SK-N-SH (cell line): Measurements from ENCODE around the gene CENPV. TPM values are rescaled to one million over a fixed set of nuclear protein-coding genes. Genes with fewer than 3 reads are reported as not detected.

Experiments
- CTCF ChIA-PET: fragments of 300-600, 350-600 bp; formaldehyde crosslinking; extraction: SDS; loops from one replicate; lab custom pipeline; 2021; lab: Yijun Ruan, JAX
- POLR2A ChIA-PET: fragments of 350-600 bp; sonication (Branson Sonifier 250); formaldehyde crosslinking; extraction: SDS; loops from one replicate; lab custom pipeline; 2020; ENCODE audit warnings: antibody characterized with exemption, inconsistent platforms; lab: Yijun Ruan, JAX
- DNase-seq: peaks from one replicate; pipeline ENCODE4 v3.0.0; 2012
- H2AFZ ChIP-seq: fragments of 200-600 bp; sonication (generic); 2 replicates; pipeline ENCODE4 v1.8.1; 2016; ENCODE audit warnings: antibody characterized with exemption, mild to moderate bottlenecking, low read depth
- H3F3A ChIP-seq: fragments of 200-600 bp; sonication (generic); replicated peaks from 2 replicates; pipeline ENCODE3; 2016; ENCODE audit warnings: antibody characterized with exemption, mild to moderate bottlenecking; ENCODE audit not compliant: insufficient read depth
- H3K27ac ChIP-seq, 2 experiments: fragments of 200-500 bp in 1 of 2; fragments of 200-600 bp in 1 of 2; sonication (Bioruptor generic) in 1 of 2; sonication (generic), shearing (Covaris generic) in 1 of 2; 2 replicates each; pipeline versions ENCODE4 v1.5.1 to v1.6.1; 2014 to 2016; ENCODE audit warnings: low read depth in 2 of 2, inconsistent platforms in 1 of 2, low read length in 1 of 2, mild to moderate bottlenecking in 1 of 2, mixed read lengths in 1 of 2
- H3K27me3 ChIP-seq: fragments of 200-600 bp; sonication (generic), shearing (Covaris generic); 2 replicates; pipeline ENCODE4 v1.6.1; 2016; ENCODE audit warnings: mixed run types; ENCODE audit not compliant: insufficient read depth
- H3K36me3 ChIP-seq, 2 experiments: fragments of 200-500 bp in 1 of 2; fragments of 200-600 bp in 1 of 2; sonication (Bioruptor generic) in 1 of 2; sonication (generic) in 1 of 2; replicated peaks in 1 of 2; 2 replicates each; pipeline versions ENCODE3 to v1.5.1; 2014 to 2016; ENCODE audit warnings: low read length in 1 of 2, mild to moderate bottlenecking in 1 of 2; ENCODE audit not compliant: insufficient read depth in 2 of 2, control insufficient read depth in 1 of 2
- H3K4me1 ChIP-seq, 2 experiments: fragments of 200-500 bp in 1 of 2; fragments of 200-600 bp in 1 of 2; sonication (Bioruptor generic) in 1 of 2; sonication (generic), shearing (Covaris generic) in 1 of 2; 2 replicates each; pipeline versions ENCODE4 v1.5.1 to v1.6.1; 2014 to 2016; ENCODE audit warnings: low read depth in 1 of 2, low read length in 1 of 2, mixed run types in 1 of 2; ENCODE audit not compliant: insufficient read depth in 2 of 2, control insufficient read depth in 1 of 2
- H3K4me2 ChIP-seq: fragments of 200-600 bp; sonication (generic), shearing (Covaris generic); 2 replicates; pipeline ENCODE4 v1.6.1; 2017; ENCODE audit warnings: mixed run types
- H3K4me3 ChIP-seq, 2 experiments: fragments of 200-500 bp in 1 of 2; fragments of 200-600 bp in 1 of 2; sonication (Bioruptor generic) in 1 of 2; sonication (generic), shearing (Covaris generic) in 1 of 2; 2 replicates each; pipeline versions ENCODE4 v1.5.1 to v1.8.1; 2014 to 2016; ENCODE audit warnings: low read depth in 2 of 2, inconsistent platforms in 1 of 2, low read length in 1 of 2, mild to moderate bottlenecking in 1 of 2, mixed read lengths in 1 of 2, moderate library complexity in 1 of 2
- H3K79me2 ChIP-seq: fragments of 200-600 bp; sonication (generic); 2 replicates; pipeline ENCODE4 v1.8.1; 2017; ENCODE audit warnings: mild to moderate bottlenecking; ENCODE audit not compliant: insufficient read depth
- H3K9ac ChIP-seq: fragments of 200-600 bp; sonication (generic); 2 replicates; pipeline ENCODE4 v1.6.1; 2017; ENCODE audit warnings: mixed run types
- H3K9me2 ChIP-seq: fragments of 200-600 bp; sonication (generic); 2 replicates; pipeline ENCODE4 v1.6.1; 2017; ENCODE audit warnings: mixed run types
- H3K9me3 ChIP-seq: fragments of 200-600 bp; sonication (generic); 2 replicates; pipeline ENCODE4 v1.6.1; 2017; ENCODE audit warnings: mixed run types, mild to moderate bottlenecking, moderate library complexity
- H4K20me1 ChIP-seq: fragments of 200-600 bp; sonication (generic); 2 replicates; pipeline ENCODE4 v1.6.1; 2017; ENCODE audit warnings: mild to moderate bottlenecking, mixed run types; ENCODE audit not compliant: insufficient read depth
- CTCF ChIP-seq: fragments of 200-600 bp; sonication (generic); IDR thresholded peaks from 2 replicates; pipeline ENCODE4 v1.6.1; 2017; ENCODE audit warnings: antibody characterized with exemption, mild to moderate bottlenecking, moderate library complexity
- ELF1 ChIP-seq: IDR thresholded peaks from 2 replicates; pipeline ENCODE4 v1.4.0; 2012
- EP300 ChIP-seq, 2 experiments: IDR thresholded peaks; 2 replicates each; pipeline versions ENCODE4 v1.4.0 to v1.6.1; 2012; ENCODE audit warnings: borderline replicate concordance in 1 of 2, low read depth in 1 of 2, low read length in 1 of 2
- FOXJ3 ChIP-seq: sonication (generic); formaldehyde crosslinking; IDR thresholded peaks from 2 replicates; pipeline ENCODE4 v1.5.1; 2020; ENCODE audit warnings: mild to moderate bottlenecking, missing genetic modification reagents
- GABPA ChIP-seq: IDR thresholded peaks from 2 replicates; pipeline ENCODE4 v1.4.0; 2012; ENCODE audit warnings: low read depth, mild to moderate bottlenecking
- GATA2 ChIP-seq: sonication (generic); formaldehyde crosslinking; IDR thresholded peaks from 2 replicates; pipeline ENCODE4 v1.5.0; 2020; ENCODE audit warnings: mild to moderate bottlenecking, missing genetic modification reagents
- IRF3 ChIP-seq: fragments of 150-350 bp; IDR thresholded peaks from 2 replicates; pipeline ENCODE4 v1.6.1; 2016; ENCODE audit warnings: mild to moderate bottlenecking, low read depth, low read length
- JUND ChIP-seq: IDR thresholded peaks from 2 replicates; pipeline ENCODE4 v1.4.0; 2012
- MXI1 ChIP-seq: IDR thresholded peaks from 2 replicates; pipeline ENCODE4 v1.6.1; 2012; ENCODE audit warnings: mild to moderate bottlenecking, low read depth, low read length, improper control_type of control experiment
- NFIC ChIP-seq: IDR thresholded peaks from 2 replicates; pipeline ENCODE4 v1.4.0; 2012; ENCODE audit warnings: borderline replicate concordance
- PBX3 ChIP-seq: IDR thresholded peaks from 2 replicates; pipeline ENCODE4; 2012
- RAD21 ChIP-seq: IDR thresholded peaks from 2 replicates; pipeline ENCODE4 v1.6.1; 2012; ENCODE audit warnings: mild to moderate bottlenecking, low read length
- SMC3 ChIP-seq: IDR thresholded peaks from 2 replicates; pipeline ENCODE4 v1.6.1; 2012; ENCODE audit warnings: low read depth, low read length, improper control_type of control experiment
- TCF12 ChIP-seq: IDR thresholded peaks from 2 replicates; pipeline ENCODE4 v1.4.0; 2012
- USF1 ChIP-seq: IDR thresholded peaks from 2 replicates; pipeline ENCODE4 v1.4.0; 2012; ENCODE audit warnings: low read depth, borderline replicate concordance
- USF2 ChIP-seq: fragments of 150-350 bp; IDR thresholded peaks from 2 replicates; pipeline ENCODE4 v1.6.1; 2017; ENCODE audit warnings: antibody characterized with exemption, low read length, low read depth, borderline replicate concordance
- WGBS: methylation state at CpG from one replicate; pipeline ENCODE4 v1.1.6; 2017; ENCODE audit warnings: low lambda C conversion rate; 5-methylcytosine and 5-hydroxymethylcytosine counted together
- polyA plus RNA-seq, 3 experiments: library from polyadenylated mRNA; depleted of rRNA; stranded (reverse); fragments of >200 nt; gene quantifications; 2 replicates each; pipeline ENCODE4 v1.2.3, GENCODE V29; 2012

The CENPV gene
- polyA plus RNA-seq, 1 of the 3 experiments (the other 2 are of a cell fraction): 92.3 TPM

GRCh38 chr17:16363749-16364536 is 10.7 kb upstream of the CENPV start:
- H4K20me1 ChIP-seq: no peaks in the 10 kb centered on the region
- ChIA-PET POLR2A (interaction anchor here (0.9 to 2.7 kb wide), 3 partner anchors 11 to 75 kb away, joined by 4 to 17 read pairs (median 13); partner anchors contain the start of genes CENPV and UBB), CTCF (interaction anchor here (0.6 to 4.9 kb wide), 43 partner anchors 11 to 353 kb away, joined by 3 to 94 read pairs (median 5); partner anchors contain the start of genes CENPV, NCOR1, TRPV2 and UBB)
- DNase-seq: peak; percentile 74
- H3K4me2 ChIP-seq: no peak overlapping the region
- no peaks in the 10 kb centered on the region for H3K9me2 ChIP-seq
- 0 out of 4 replicates have a peak, but pooled peaks of 1 of the 2 experiments have one; percentile 17 for TF ChIP-seq EP300 (IDR thresholded peaks at IDR 0.05; ENCODE audit: borderline replicate concordance in 1 of 2, low read depth in 1 of 2, low read length in 1 of 2)
- no peak for TF ChIP-seq TCF12
- TF ChIP-seq SMC3: peak; percentile 60
- peak; percentile 75 for TF ChIP-seq RAD21
- TF ChIP-seq FOXJ3 (CRISPR knock-in tag): no peak
- TF ChIP-seq GATA2 (CRISPR knock-in tag): peak; percentile 14; the same call in 1 of the 2 replicates
- peak; percentile 97 for TF ChIP-seq CTCF
- no peak overlapping the region for H3K27ac ChIP-seq
- no peaks in the 10 kb centered on the region for H3F3A ChIP-seq
- no peaks in the 10 kb centered on the region for H3K36me3 ChIP-seq
- H3K4me3 ChIP-seq: no peak overlapping the region; a peak in 1 of 4 replicates
- H2AFZ ChIP-seq: 0 out of 2 replicates have a peak overlapping the region, but pooled peaks have one; percentile 1
- WGBS: 6% methylated on average over 6 of the region's 6 CpGs
- no peaks in the 10 kb centered on the region for H3K27me3 ChIP-seq
- H3K79me2 ChIP-seq: no peaks in the 10 kb centered on the region
- no peaks in the 10 kb centered on the region for H3K9me3 ChIP-seq
- no peak overlapping the region for H3K9ac ChIP-seq
- peaks cover 0 to 6% of the 10 kb centered on the region in 2 experiments; a peak in 1 of 4 replicates for H3K4me1 ChIP-seq

GRCh38 chr17:16361874-16362273 is 8.6 kb upstream of the CENPV start:
- Histone ChIP-seq H3K4me1 (peaks cover 0 to 6% of the 10 kb centered on the region in 2 experiments; a peak in 1 of 4 replicates), H3K27me3 (no peaks in the 10 kb centered on the region), H3K9ac (no peak overlapping the region), H3K27ac (no peak overlapping the region), H3K9me3 (no peaks in the 10 kb centered on the region), H2AFZ (no peak overlapping the region), H3K4me3 (no peak overlapping the region), H4K20me1 (no peaks in the 10 kb centered on the region), H3K4me2 (no peak overlapping the region), H3F3A (no peaks in the 10 kb centered on the region), H3K79me2 (no peaks in the 10 kb centered on the region), H3K9me2 (no peaks in the 10 kb centered on the region), H3K36me3 (no peaks in the 10 kb centered on the region)
- no peak for DNase-seq
- ChIA-PET POLR2A (no interaction called here), CTCF (interaction anchor here (1.2 kb wide), 1 partner anchor 160 kb away, joined by 3 read pairs; no protein-coding TSS in a partner anchor)
- 84% methylated on average over 8 of the region's 8 CpGs for WGBS
- TF ChIP-seq GABPA (no peak), IRF3 (no peak), SMC3 (no peak), JUND (no peak), PBX3 (no peak), NFIC (no peak), MXI1 (no peak), USF2 (no peak), ELF1 (no peak), USF1 (no peak)
